ENCODE results near the gene KCNK4. TPM values are rescaled to one million over a fixed set of nuclear protein-coding genes. Genes with fewer than 3 reads are reported as not detected.

KCNK4 gene
- total and polyA plus RNA-seq, 2 of the 13 experiments (the other 11 are each of a cell fraction or from before 2014, with no cell fraction given): not detected

DNA sequence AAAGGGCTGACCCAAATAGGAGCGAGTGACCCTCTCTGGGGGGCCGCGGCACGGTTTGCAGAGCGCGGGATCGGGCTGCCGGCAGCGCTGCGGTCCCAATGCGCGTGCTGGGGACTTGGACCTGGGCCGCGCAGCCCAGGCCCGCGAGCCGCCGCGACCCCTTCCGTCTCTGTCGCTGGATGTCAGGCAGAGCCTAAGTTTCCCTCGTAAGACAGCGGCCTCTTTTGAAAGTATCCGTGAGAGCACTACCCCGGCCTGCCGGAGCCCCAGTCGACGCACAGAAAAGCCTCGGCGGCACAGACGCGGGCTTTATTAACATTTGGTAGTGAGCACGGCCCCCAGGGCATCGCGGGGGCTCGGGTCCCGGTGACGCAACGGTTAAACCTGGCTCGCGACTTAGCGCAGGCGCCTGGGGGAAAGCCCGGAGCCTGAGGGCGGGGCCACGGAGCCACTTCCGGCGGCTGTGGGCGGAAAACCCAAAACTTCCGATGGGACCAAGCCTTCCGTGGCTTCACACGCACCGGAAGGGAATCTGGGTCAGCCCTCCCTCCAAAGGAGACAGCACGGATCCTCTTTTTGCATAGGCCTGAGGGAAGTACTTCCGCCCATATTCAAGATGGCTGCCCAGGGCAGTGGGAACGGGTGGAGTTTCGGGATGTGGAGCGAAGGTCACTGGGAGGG is 21.4 kb upstream of the KCNK4 start (continued):
- TF ChIP-seq CEBPB (IDR thresholded peaks at IDR 0.05; ENCODE audit: borderline replicate concordance, low read depth, low read length): peak; percentile 94
- TF ChIP-seq ZNF615 (CRISPR knock-in tag; IDR thresholded peaks at IDR 0.05; ENCODE audit: borderline replicate concordance): no peak
- no peak for TF ChIP-seq KMT2B (CRISPR knock-in tag; IDR thresholded peaks at IDR 0.05)
- TF ChIP-seq, protein P1, sequence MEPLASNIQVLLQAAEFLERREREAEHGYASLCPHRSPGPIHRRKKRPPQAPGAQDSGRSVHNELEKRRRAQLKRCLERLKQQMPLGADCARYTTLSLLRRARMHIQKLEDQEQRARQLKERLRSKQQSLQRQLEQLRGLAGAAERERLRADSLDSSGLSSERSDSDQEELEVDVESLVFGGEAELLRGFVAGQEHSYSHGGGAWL (CRISPR knock-in tag; IDR thresholded peaks at IDR 0.05): peak; percentile 70; the same call in 1 of the 2 replicates
- TF ChIP-seq RBFOX2 (IDR thresholded peaks at IDR 0.05; ENCODE audit: low read depth, low read length): peak; percentile 83
- TF ChIP-seq, protein P2, sequence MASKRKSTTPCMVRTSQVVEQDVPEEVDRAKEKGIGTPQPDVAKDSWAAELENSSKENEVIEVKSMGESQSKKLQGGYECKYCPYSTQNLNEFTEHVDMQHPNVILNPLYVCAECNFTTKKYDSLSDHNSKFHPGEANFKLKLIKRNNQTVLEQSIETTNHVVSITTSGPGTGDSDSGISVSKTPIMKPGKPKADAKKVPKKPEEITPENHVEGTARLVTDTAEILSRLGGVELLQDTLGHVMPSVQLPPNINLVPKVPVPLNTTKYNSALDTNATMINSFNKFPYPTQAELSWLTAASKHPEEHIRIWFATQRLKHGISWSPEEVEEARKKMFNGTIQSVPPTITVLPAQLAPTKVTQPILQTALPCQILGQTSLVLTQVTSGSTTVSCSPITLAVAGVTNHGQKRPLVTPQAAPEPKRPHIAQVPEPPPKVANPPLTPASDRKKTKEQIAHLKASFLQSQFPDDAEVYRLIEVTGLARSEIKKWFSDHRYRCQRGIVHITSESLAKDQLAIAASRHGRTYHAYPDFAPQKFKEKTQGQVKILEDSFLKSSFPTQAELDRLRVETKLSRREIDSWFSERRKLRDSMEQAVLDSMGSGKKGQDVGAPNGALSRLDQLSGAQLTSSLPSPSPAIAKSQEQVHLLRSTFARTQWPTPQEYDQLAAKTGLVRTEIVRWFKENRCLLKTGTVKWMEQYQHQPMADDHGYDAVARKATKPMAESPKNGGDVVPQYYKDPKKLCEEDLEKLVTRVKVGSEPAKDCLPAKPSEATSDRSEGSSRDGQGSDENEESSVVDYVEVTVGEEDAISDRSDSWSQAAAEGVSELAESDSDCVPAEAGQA (IDR thresholded peaks at IDR 0.05; ENCODE audit: low read depth): peak; percentile 97
- TF ChIP-seq, protein P2 (CRISPR knock-in tag; IDR thresholded peaks at IDR 0.05; ENCODE audit: borderline replicate concordance): no peak; the same call in 1 of the 2 replicates
- no peak for TF ChIP-seq MTA1 (CRISPR knock-in tag; IDR thresholded peaks at IDR 0.05; ENCODE audit: borderline replicate concordance)
- TF ChIP-seq, protein P3, sequence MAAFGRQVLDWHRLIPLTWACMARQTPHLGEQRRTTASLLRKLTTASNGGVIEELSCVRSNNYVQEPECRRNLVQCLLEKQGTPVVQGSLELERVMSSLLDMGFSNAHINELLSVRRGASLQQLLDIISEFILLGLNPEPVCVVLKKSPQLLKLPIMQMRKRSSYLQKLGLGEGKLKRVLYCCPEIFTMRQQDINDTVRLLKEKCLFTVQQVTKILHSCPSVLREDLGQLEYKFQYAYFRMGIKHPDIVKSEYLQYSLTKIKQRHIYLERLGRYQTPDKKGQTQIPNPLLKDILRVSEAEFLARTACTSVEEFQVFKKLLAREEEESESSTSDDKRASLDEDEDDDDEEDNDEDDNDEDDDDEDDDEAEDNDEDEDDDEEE (CRISPR knock-in tag; IDR thresholded peaks at IDR 0.05): no peak
- TF ChIP-seq ELF4 (CRISPR knock-in tag; IDR thresholded peaks at IDR 0.05; ENCODE audit: borderline replicate concordance): peak; percentile 99
- TF ChIP-seq, protein P4, sequence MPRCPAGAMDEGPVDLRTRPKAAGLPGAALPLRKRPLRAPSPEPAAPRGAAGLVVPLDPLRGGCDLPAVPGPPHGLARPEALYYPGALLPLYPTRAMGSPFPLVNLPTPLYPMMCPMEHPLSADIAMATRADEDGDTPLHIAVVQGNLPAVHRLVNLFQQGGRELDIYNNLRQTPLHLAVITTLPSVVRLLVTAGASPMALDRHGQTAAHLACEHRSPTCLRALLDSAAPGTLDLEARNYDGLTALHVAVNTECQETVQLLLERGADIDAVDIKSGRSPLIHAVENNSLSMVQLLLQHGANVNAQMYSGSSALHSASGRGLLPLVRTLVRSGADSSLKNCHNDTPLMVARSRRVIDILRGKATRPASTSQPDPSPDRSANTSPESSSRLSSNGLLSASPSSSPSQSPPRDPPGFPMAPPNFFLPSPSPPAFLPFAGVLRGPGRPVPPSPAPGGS (CRISPR knock-in tag; IDR thresholded peaks at IDR 0.05): 0 out of 2 replicates have a peak, but pooled peaks have one; percentile 1
- peak; percentile 29; the same call in 1 of the 2 replicates for TF ChIP-seq BRD4 (CRISPR knock-in tag; IDR thresholded peaks at IDR 0.05)
- peak; percentile 95 for TF ChIP-seq AGO2 (optimal IDR thresholded peaks at IDR 0.05; ENCODE audit: low read depth, low read length)
- 0 out of 2 replicates have a peak, but pooled peaks have one; percentile 15 for TF ChIP-seq SATB2 (CRISPR knock-in tag; IDR thresholded peaks at IDR 0.05)
- peak; percentile 66; the same call in 1 of the 2 replicates for TF ChIP-seq SNAPC2 (CRISPR knock-in tag; IDR thresholded peaks at IDR 0.05)
- TF ChIP-seq ZNF44 (CRISPR knock-in tag; IDR thresholded peaks at IDR 0.05): no peak
- no peak for TF ChIP-seq ZNF382 (CRISPR knock-in tag; IDR thresholded peaks at IDR 0.05; ENCODE audit: borderline replicate concordance)
- TF ChIP-seq, protein P5, sequence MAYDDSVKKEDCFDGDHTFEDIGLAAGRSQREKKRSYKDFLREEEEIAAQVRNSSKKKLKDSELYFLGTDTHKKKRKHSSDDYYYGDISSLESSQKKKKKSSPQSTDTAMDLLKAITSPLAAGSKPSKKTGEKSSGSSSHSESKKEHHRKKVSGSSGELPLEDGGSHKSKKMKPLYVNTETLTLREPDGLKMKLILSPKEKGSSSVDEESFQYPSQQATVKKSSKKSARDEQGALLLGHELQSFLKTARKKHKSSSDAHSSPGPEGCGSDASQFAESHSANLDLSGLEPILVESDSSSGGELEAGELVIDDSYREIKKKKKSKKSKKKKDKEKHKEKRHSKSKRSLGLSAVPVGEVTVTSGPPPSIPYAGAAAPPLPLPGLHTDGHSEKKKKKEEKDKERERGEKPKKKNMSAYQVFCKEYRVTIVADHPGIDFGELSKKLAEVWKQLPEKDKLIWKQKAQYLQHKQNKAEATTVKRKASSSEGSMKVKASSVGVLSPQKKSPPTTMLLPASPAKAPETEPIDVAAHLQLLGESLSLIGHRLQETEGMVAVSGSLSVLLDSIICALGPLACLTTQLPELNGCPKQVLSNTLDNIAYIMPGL (CRISPR knock-in tag; IDR thresholded peaks at IDR 0.05; ENCODE audit: borderline replicate concordance in 1 of 2, low read depth in 1 of 2): peak; percentile 44 to 74; a peak in 3 of 4 replicates

Measured in HepG2 (cell line).